ENCODE data around the gene CSDE1.
"Not testable (repeated sequence)": the region's sequence is repeated elsewhere in the genome, so short reads cannot be mapped to it uniquely, and the experiment has no call there.

The CSDE1 gene

GRCh38 chr1:114757455-114758255 is at the start of gene CSDE1:
Gene CSDE1 (minus strand): TSS chr1:114757984. CDS start chr1:114739890, 18,094 bp downstream.
- peak; percentile 95 for DNase-seq

- not testable (repeated sequence) for DNase-seq
Observed at GRCh38 chr1:114804449-114804848, 46.7 kb upstream of the CSDE1 start.

GRCh38 chr1:114803001-114803400 is 45.2 kb upstream of the CSDE1 start:
- no peak for DNase-seq

GRCh38 chr1:114794038-114794437 is 36.3 kb upstream of the CSDE1 start:
- no peak for DNase-seq

DNA sequence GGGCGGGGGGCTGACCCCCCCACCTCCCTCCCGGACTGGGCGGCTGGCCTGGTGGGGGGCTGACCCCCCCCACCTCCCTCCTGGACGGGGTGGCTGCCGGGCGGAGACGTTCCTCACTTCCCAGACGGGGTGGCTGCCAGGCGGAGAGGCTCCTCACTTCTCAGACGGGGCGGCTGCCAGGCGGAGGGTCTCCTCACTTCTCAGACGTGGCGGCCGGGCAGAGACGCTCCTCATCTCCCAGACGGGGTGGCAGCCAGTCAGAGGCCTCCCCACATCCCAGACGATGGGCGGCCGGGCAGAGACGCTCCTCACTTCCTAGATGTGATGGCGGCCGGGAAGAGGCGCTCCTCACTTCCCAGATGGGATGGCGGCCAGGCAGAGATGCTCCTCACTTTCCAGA is 32.8 kb upstream of the CSDE1 start:
- not testable (repeated sequence) for DNase-seq

- not testable (repeated sequence) for DNase-seq
Observed at GRCh38 chr1:114786440-114786839, 28.7 kb upstream of the CSDE1 start.

GRCh38 chr1:114782476-114782875 is 24.7 kb upstream of the CSDE1 start:
- no peak for DNase-seq

DNA sequence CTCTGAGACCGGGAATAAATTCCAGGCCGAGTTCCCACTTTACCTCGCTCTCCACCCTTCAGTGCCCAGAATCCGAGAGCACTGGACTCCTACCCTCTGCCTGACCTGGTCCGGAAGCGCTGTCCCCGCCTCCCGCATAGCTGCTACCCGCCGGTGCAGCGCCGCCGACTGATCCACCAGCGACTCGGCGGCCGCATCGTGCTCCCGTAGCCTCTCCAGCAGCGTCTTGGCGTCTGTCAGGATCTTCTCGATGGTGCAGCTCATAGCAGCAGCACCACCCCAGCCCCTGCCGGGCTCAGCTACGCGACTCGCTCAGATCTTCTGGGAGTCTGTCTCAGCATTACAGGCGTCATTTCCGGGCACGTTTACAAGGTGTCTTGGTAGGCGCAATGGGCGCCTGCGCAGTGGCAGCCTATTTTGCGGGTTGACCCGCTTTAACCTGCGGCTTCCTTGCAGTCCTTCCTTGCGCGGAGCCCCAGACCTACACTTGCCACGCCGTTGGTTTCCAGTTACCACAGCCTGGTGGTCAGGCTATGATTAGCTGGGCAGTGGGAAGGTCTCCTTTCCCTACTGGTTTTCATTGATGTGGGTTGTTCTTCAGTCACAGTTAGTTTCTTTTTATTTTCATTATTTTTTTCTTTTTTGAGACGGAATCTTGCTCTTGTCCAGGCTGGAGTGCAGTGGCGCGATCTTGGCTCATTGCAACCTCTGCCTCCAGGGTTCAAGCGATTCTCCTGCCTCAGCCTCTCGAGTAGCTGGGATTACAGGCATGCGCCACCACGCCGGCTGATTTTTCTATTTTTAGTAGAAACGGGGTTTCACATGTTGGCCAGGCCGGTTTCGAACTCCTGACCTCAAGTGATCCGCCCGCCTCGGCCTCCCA is 22.8 kb upstream of the CSDE1 start, which contains the start of gene SIKE1:
SIKE1 (minus strand) TSS at position 342 of the 883 bp plus-strand sequence; CDS start at position 264, 78 bp downstream.
- peak; percentile 60 for DNase-seq

GRCh38 chr1:114779722-114780121 is 21.9 kb upstream of the CSDE1 start:
- no peak for DNase-seq

GRCh38 chr1:114776726-114777125 is 18.9 kb upstream of the CSDE1 start:
- DNase-seq, result not testable (repeated sequence)

DNA sequence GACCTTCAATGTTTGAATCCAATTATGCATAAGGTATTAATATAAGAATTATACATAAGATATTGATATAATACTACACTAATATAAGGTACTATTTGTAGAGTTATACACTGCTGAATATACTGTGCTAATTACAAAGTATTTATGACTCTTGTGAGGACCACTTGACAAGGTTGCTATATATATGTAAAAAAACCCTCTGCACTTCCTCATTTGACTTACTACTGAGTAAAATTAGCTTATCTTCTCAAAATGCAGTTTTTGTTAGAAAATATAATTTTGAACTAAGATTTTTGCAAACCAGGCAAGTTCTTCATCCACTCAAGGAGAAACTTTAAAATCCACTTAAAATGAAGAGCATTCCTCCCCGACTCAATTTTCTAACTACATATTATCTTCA is 14.2 kb upstream of the CSDE1 start:
- DNase-seq, result no peak

- DNase-seq, result no peak
Observed at GRCh38 chr1:114770989-114771388, 13.2 kb upstream of the CSDE1 start.

- DNase-seq, result no peak
Observed at GRCh38 chr1:114764689-114765088, 6.9 kb upstream of the CSDE1 start.

- DNase-seq, result no peak
Observed at GRCh38 chr1:114758256-114758832, 560 bp upstream of the CSDE1 start.

DNA sequence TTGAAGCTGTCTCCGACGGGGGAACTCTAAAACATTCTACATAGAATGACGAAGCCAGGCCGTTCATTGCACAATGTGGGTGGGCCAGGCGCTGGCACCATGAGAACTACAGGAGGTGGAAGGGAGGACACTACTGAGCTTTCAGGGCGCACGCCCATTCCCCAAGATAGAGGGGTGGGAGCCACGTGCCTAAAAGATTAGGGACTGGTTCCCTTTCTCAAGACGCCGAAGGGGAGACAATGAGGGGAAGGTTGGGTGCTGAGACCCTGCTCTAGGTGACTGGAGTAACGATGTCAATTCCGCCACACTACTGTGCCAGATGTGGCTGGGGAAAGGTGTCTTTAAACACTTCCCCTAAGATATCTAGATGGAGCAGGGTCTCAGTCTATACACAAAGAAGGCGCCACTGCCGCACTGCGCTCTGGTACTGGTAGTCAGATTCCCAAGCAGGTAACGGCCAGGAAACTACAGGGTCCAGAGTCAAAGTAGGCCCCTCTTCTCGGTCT is 782 bp downstream of the CSDE1 start:
- DNase-seq, result no peak

- no peak for DNase-seq
Observed at GRCh38 chr1:114756009-114756892, 1.5 kb downstream of the CSDE1 start.

DNA sequence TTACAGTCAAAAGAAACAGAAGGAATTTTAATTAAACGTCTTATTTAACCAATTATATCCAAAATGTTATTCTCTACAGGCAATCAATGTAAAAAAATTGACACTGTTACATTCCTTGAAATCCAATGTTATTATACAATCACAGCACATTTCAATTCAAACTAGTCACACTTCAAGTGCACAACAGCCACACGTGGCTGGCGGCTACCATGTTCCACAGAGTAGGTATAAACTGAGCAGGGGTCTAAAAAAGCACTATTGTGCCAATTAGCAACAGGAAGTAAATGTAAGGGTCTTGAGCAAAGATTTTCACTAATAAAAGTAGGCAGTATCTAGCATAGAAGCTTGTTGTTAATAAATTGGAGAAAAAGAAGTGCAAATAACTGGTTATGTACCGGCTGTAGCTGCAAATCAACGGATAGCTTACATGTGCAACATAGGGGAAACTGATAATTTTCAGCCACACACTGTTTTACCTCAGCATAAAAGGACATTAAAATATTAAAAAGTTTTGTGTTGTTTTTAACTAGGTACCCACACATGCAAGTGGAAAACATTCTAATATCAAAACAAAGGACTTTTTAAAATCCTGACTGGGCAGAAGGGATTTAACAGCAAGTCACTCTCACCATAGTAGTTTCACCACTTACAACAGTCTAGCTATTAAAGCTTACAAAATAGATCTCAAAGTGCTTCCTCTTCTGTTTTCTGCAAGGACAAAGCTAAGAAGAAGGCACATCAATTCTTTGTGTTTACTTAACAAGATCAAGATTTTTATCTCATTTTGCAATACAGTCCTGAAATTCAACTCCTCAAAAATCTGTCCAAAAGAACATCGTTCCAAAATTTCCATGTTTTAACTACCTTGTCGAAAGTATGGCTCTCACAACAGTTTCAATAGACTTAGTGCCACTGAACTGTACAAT is 2.5 kb downstream of the CSDE1 start:
- no peak for DNase-seq

- DNase-seq, result not testable (repeated sequence)
Observed at GRCh38 chr1:114753702-114754101, 4.1 kb downstream of the CSDE1 start.

DNA sequence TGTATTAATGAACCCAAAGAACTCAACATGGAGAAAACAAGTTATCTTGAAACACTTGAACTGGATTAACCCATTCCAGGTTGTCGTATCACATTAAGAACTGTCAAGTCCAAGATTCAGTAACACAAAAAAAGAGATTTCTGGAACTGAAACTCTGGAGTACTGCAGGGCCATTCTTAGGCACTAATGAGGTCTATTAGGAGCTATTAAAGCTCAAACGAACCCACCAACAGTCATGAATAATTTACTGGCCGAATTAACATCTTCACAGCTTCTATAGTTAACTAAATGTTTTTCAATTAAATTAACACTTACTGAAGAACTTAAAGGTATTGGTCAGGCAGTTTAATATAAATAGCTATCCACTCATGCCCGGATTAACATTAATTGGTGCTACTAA is 4.6 kb downstream of the CSDE1 start:
- DNase-seq, result no peak

- no peak for DNase-seq
Observed at GRCh38 chr1:114750780-114751179, 7.0 kb downstream of the CSDE1 start.

- DNase-seq, result no peak
Observed at GRCh38 chr1:114749835-114750234, 7.9 kb downstream of the CSDE1 start.

Data from NCI-H1048 (cell line).